Neural progenitor cell (in vitro differentiated cells): ENCODE data around the gene MYL4.

Source experiments
- CTCF ChIP-seq: fragments of 200-600 bp; sonication (generic); IDR thresholded peaks from 2 replicates; pipeline ENCODE4 v1.5.1; 2017; ENCODE audit warnings: antibody characterized with exemption, mild to moderate bottlenecking
- EZH2phosphoT487 ChIP-seq: fragments of 200-600 bp; sonication (generic); IDR thresholded peaks from 2 replicates; pipeline ENCODE4 v1.6.1; 2017; ENCODE audit warnings: antibody characterized with exemption

DNA sequence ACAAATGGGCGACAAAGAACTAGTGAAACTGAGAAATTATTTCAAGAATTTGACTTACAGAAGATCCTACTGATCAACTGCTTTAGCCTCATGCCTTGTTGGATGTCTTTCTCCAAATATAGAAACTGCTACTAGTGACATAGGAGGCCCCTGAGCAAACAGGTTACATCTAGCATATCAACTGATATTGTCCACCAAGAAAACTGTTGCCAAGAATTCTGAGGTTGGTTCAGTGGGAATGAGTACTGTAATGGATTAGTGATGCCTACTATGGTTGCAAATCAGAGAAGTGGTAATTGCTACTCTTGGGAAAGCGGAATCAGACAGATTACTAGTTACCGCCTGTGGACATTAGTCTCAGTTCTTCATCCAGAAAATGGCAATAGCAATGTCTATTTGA, 30.0 kb upstream of the MYL4 start:
- no peak for TF ChIP-seq CTCF
- TF ChIP-seq EZH2phosphoT487: no peak
